HFF-Myc (cell line): Measurements from ENCODE around the gene MICALL1.

Source experiments
- DNase-seq: peaks from one replicate; pipeline ENCODE4 v3.0.0-alpha.2; 2011; ENCODE audit warnings: low read depth; ENCODE audit errors: extremely low read depth
- H3K4me3 ChIP-seq: replicated peaks from 2 replicates; pipeline ENCODE4 v1.5.1; 2011; ENCODE audit warnings: low read depth, mild to moderate bottlenecking, control low read depth, low read length
- CTCF ChIP-seq: IDR thresholded peaks from 2 replicates; pipeline ENCODE4 v1.5.1; 2012; ENCODE audit warnings: mild to moderate bottlenecking, low read depth, low read length, control low read depth; ENCODE audit errors: missing control alignments

The MICALL1 gene

GRCh38 chr22:37961062-37961461, 55.0 kb downstream of the MICALL1 start:
- H3K4me3 ChIP-seq = no peak overlapping the region
- no peak for TF ChIP-seq CTCF
- no peak for DNase-seq

- no peak for DNase-seq
These were observed 60.0 kb downstream of the MICALL1 start for GRCh38 chr22:37965940-37966664.

GRCh38 chr22:37967147-37967546, 61.0 kb downstream of the MICALL1 start:
- H3K4me3 ChIP-seq = no peak overlapping the region
- TF ChIP-seq CTCF = no peak
- DNase-seq = no peak

More at GRCh38 chr22:37965940-37966664, 60.0 kb downstream of the MICALL1 start:
- TF ChIP-seq CTCF = no peak
- no peak overlapping the region for H3K4me3 ChIP-seq

- no peak for TF ChIP-seq CTCF
- no peak overlapping the region for H3K4me3 ChIP-seq
- DNase-seq = no peak
These were observed 61.7 kb downstream of the MICALL1 start for GRCh38 chr22:37967637-37968451.

- no peak for TF ChIP-seq CTCF
- no peak for DNase-seq
- no peak overlapping the region for H3K4me3 ChIP-seq
These were observed 62.6 kb downstream of the MICALL1 start for GRCh38 chr22:37968452-37969251.

- no peak overlapping the region for H3K4me3 ChIP-seq
- no peak for DNase-seq
- TF ChIP-seq CTCF = no peak
These were observed 64.8 kb downstream of the MICALL1 start for GRCh38 chr22:37970864-37971263.
